ENCODE results near the gene ZNF575. TPM values are rescaled to one million over a fixed set of nuclear protein-coding genes. Genes with fewer than 3 reads are reported as not detected.
A peak's percentile ranks its signal among the peaks of the same experiment; 100 is the strongest.

Gene ZNF575
- total and polyA plus RNA-seq, 4 experiments from 2014 or later, result 2.1 to 11.8 (median 7.3) TPM

- Mint-ChIP-seq H3K4me3 (no peak overlapping the region), H3K36me3 (peaks cover 5 to 9% of the 10 kb centered on the region in 2 donors), H3K27me3 (no peaks in the 10 kb centered on the region), H3K4me1 (peaks cover 0 to 3% (median under 1%) of the 10 kb centered on the region in 4 donors), H3K9me3 (no peaks in the 10 kb centered on the region), H3K27ac (peak overlapping the region in 2 of 7 donors; percentile 58 to 72)
- H3K36me3 ChIP-seq (ENCODE audit: insufficient read depth, low read length), result peaks cover 6% of the 10 kb centered on the region
- POLR2A ChIA-PET (ENCODE audit: partially characterized antibody), result no interaction called here
- no peaks in the 10 kb centered on the region for H3K4me1 ChIP-seq (ENCODE audit: insufficient read depth, low read length)
- H3K4me3 ChIP-seq (ENCODE audit: low read length in 2 of 2), result no peak overlapping the region
- H3K27me3 ChIP-seq (ENCODE audit: insufficient read depth, low read length), result no peaks in the 10 kb centered on the region
- no peaks in the 10 kb centered on the region for H3K9me3 ChIP-seq (ENCODE audit: control insufficient read depth in 1 of 2, low read length in 2 of 2)
- no peak overlapping the region for H3K27ac ChIP-seq (ENCODE audit: low read depth, low read length)
- DNase-seq, result no peak
- CTCF ChIA-PET (ENCODE audit: partially characterized antibody), result interaction anchor here (0.7 to 3.8 kb wide), 3 partner anchors 30 to 43 kb away, joined by 3 to 18 read pairs (median 5); no protein-coding TSS in a partner anchor
- intact Hi-C loops (cut with micrococcal nuclease), result no loop called here
Observed at GRCh38 chr19:43489979-43490599, 42.9 kb upstream of the ZNF575 start.

DNA sequence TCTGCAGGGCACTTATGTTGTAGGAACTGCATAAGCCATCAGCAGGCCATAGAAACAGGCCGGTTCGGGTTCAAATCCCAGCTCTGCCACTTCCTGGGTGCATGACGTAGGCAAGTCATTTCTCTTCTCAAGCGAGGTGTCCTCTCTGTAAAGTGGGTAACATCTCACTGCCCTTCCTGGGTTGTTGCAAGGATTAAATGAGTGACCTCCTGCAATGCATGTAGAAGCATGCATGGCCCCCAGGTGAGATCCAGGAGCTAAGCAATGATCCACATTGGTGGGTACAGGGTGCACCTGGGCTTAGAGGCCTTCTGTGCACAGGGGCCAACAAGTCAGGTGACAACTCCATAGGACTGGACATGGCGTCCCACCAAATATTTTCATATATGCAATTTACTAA, 42.2 kb upstream of the ZNF575 start:
- Mint-ChIP-seq H3K4me3 (no peak overlapping the region), H3K9me3 (no peaks in the 10 kb centered on the region), H3K4me1 (peaks cover 0 to 4% (median under 1%) of the 10 kb centered on the region in 4 donors), H3K27ac (peak overlapping the region in 2 of 7 donors; percentile 22 to 57), H3K27me3 (no peaks in the 10 kb centered on the region), H3K36me3 (peaks cover 10 to 12% of the 10 kb centered on the region in 2 donors)
- Histone ChIP-seq H3K9me3 (ENCODE audit: control insufficient read depth in 1 of 2, low read length in 2 of 2) (no peaks in the 10 kb centered on the region), H3K27ac (ENCODE audit: low read depth, low read length) (no peak overlapping the region), H3K36me3 (ENCODE audit: insufficient read depth, low read length) (peaks cover 6% of the 10 kb centered on the region), H3K4me1 (ENCODE audit: insufficient read depth, low read length) (no peaks in the 10 kb centered on the region), H3K4me3 (ENCODE audit: low read length in 2 of 2) (no peak overlapping the region), H3K27me3 (ENCODE audit: insufficient read depth, low read length) (no peaks in the 10 kb centered on the region)
- CTCF ChIA-PET (ENCODE audit: partially characterized antibody), result interaction anchor here (0.7 to 3.8 kb wide), 3 partner anchors 29 to 43 kb away, joined by 3 to 18 read pairs (median 5); no protein-coding TSS in a partner anchor
- intact Hi-C loops (cut with micrococcal nuclease), result no loop called here
- no peak for DNase-seq
- POLR2A ChIA-PET (ENCODE audit: partially characterized antibody), result no interaction called here

GRCh38 chr19:43495082-43495481, 37.9 kb upstream of the ZNF575 start:
- Histone ChIP-seq H3K36me3 (ENCODE audit: insufficient read depth, low read length) (peaks cover 6% of the 10 kb centered on the region), H3K4me1 (ENCODE audit: insufficient read depth, low read length) (no peaks in the 10 kb centered on the region), H3K9me3 (ENCODE audit: control insufficient read depth in 1 of 2, low read length in 2 of 2) (no peaks in the 10 kb centered on the region), H3K4me3 (ENCODE audit: low read length in 2 of 2) (no peak overlapping the region), H3K27ac (ENCODE audit: low read depth, low read length) (no peak overlapping the region), H3K27me3 (ENCODE audit: insufficient read depth, low read length) (no peaks in the 10 kb centered on the region)
- intact Hi-C loops (cut with micrococcal nuclease), result no loop called here
- no peak for DNase-seq
- Mint-ChIP-seq H3K9me3 (no peaks in the 10 kb centered on the region), H3K27ac (peak overlapping the region in 1 of 7 donors; percentile 29), H3K4me3 (no peak overlapping the region), H3K27me3 (no peaks in the 10 kb centered on the region), H3K4me1 (peaks cover 2 to 9% (median 3%) of the 10 kb centered on the region in 4 donors), H3K36me3 (peaks cover 24 to 27% of the 10 kb centered on the region in 2 donors)
- ChIA-PET CTCF (ENCODE audit: partially characterized antibody) (interaction anchor here (1.1 kb wide), 1 partner anchor 48 kb away, joined by 3 read pairs; no protein-coding TSS in a partner anchor), POLR2A (ENCODE audit: partially characterized antibody) (interaction anchor here (1.4 kb wide), 2 partner anchors 9 to 48 kb away, joined by 3 to 10 read pairs; partner anchors contain the start of gene PHLDB3)

DNA sequence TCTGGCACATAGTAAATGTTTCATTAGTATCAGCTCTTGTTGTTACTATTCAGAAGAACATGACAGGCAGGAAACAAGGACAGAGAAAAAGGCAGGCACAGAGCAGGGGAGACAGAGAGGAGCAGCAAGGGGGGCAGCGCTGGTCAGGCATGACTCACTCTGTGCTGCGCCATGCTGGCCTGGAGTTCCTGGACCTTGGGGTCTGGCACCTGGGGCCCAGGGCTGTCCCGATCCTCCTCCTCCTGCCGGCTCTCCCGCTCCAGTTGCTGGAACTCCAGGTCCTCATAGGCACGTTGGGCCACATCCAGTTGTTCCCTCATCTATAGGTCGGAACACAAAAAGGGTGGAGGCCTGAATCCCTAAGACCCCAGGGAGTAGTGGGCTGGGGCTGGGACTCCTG, 36.0 kb upstream of the ZNF575 start:
- Histone ChIP-seq H3K9me3 (ENCODE audit: control insufficient read depth in 1 of 2, low read length in 2 of 2) (no peaks in the 10 kb centered on the region), H3K27ac (ENCODE audit: low read depth, low read length) (no peak overlapping the region), H3K27me3 (ENCODE audit: insufficient read depth, low read length) (no peaks in the 10 kb centered on the region), H3K36me3 (ENCODE audit: insufficient read depth, low read length) (peaks cover 6% of the 10 kb centered on the region), H3K4me3 (ENCODE audit: low read length in 2 of 2) (no peak overlapping the region), H3K4me1 (ENCODE audit: insufficient read depth, low read length) (no peaks in the 10 kb centered on the region)
- Mint-ChIP-seq H3K27me3 (no peaks in the 10 kb centered on the region), H3K4me1 (peaks cover 3 to 9% (median 7%) of the 10 kb centered on the region in 4 donors), H3K27ac (peak overlapping the region in 1 of 7 donors; percentile 38), H3K9me3 (no peaks in the 10 kb centered on the region), H3K36me3 (peaks cover 27% of the 10 kb centered on the region in 2 donors), H3K4me3 (peak overlapping the region in 1 of 8 donors; percentile 16)
- no peak for DNase-seq
- POLR2A ChIA-PET (ENCODE audit: partially characterized antibody), result no interaction called here
- intact Hi-C loops (cut with micrococcal nuclease), result no loop called here
- CTCF ChIA-PET (ENCODE audit: partially characterized antibody), result interaction anchor here (1.1 to 1.4 kb wide), 2 partner anchors 17 to 65 kb away, joined by 3 to 4 read pairs; no protein-coding TSS in a partner anchor

GRCh38 chr19:43498233-43498842, 34.6 kb upstream of the ZNF575 start:
- intact Hi-C loops (cut with micrococcal nuclease), result no loop called here
- CTCF ChIA-PET (ENCODE audit: partially characterized antibody), result interaction anchor here (2.0 kb wide), 1 partner anchor 51 kb away, joined by 6 read pairs; no protein-coding TSS in a partner anchor
- DNase-seq, result no peak
- POLR2A ChIA-PET (ENCODE audit: partially characterized antibody), result interaction anchor here (0.8 kb wide), 1 partner anchor 22 kb away, joined by 5 read pairs; no protein-coding TSS in a partner anchor
- no peak overlapping the region for H3K27ac ChIP-seq (ENCODE audit: low read depth, low read length)
- Mint-ChIP-seq H3K9me3 (no peaks in the 10 kb centered on the region), H3K27ac (peak overlapping the region in 3 of 7 donors; percentile 25 to 87 (median 54)), H3K36me3 (peaks cover 31 to 32% of the 10 kb centered on the region in 2 donors), H3K4me3 (peak overlapping the region in 1 of 8 donors; percentile 4), H3K27me3 (no peaks in the 10 kb centered on the region), H3K4me1 (peaks cover 8 to 23% (median 17%) of the 10 kb centered on the region in 4 donors)
- H3K4me3 ChIP-seq (ENCODE audit: low read length in 2 of 2), result no peak overlapping the region
- H3K27me3 ChIP-seq (ENCODE audit: insufficient read depth, low read length), result no peaks in the 10 kb centered on the region
- peaks cover 7% of the 10 kb centered on the region for H3K4me1 ChIP-seq (ENCODE audit: insufficient read depth, low read length)
- H3K9me3 ChIP-seq (ENCODE audit: control insufficient read depth in 1 of 2, low read length in 2 of 2), result no peaks in the 10 kb centered on the region
- peaks cover 6% of the 10 kb centered on the region for H3K36me3 ChIP-seq (ENCODE audit: insufficient read depth, low read length)

DNA sequence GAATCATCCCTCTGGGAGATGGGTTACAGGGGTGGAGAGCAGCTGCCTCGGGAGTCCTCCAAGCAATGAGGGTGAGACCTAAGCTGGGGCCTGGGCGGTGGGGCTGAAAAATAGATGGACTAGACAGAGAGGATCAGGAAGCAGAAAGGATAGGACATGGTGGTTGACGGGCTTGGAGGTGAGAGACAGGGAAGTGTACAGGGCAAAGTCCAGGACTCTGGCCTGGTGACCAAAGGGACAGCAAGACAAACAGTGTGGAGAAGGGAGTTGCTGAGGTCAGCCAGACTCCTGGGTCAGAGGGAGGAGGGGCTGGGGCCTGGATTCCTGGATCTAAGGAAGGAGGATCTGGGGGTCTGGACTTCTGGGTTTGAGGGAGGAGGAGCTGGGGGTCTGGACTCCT, 33.9 kb upstream of the ZNF575 start:
- CTCF ChIA-PET (ENCODE audit: partially characterized antibody), result interaction anchor here (2.0 kb wide), 1 partner anchor 52 kb away, joined by 6 read pairs; no protein-coding TSS in a partner anchor

More for the DNA sequence above, 33.9 kb upstream of the ZNF575 start:
- intact Hi-C loops (cut with micrococcal nuclease), result no loop called here
- peaks cover 10 to 30% (median 21%) of the 10 kb centered on the region in 4 donors for H3K4me1 Mint-ChIP-seq
- POLR2A ChIA-PET (ENCODE audit: partially characterized antibody), result interaction anchor here (0.8 kb wide), 1 partner anchor 22 kb away, joined by 5 read pairs; no protein-coding TSS in a partner anchor
- H3K27ac ChIP-seq (ENCODE audit: low read depth, low read length), result no peak overlapping the region
- H3K27me3 ChIP-seq (ENCODE audit: insufficient read depth, low read length), result no peaks in the 10 kb centered on the region
- H3K9me3 Mint-ChIP-seq, result no peaks in the 10 kb centered on the region
- H3K4me3 Mint-ChIP-seq, result peak overlapping the region in 1 of 8 donors; percentile 20
- no peak overlapping the region for H3K4me3 ChIP-seq (ENCODE audit: low read length in 2 of 2)
- peak overlapping the region in 6 of 7 donors; percentile 9 to 82 (median 44) for H3K27ac Mint-ChIP-seq
- DNase-seq, result no peak
- peaks cover 6% of the 10 kb centered on the region for H3K36me3 ChIP-seq (ENCODE audit: insufficient read depth, low read length)
- H3K4me1 ChIP-seq (ENCODE audit: insufficient read depth, low read length), result peaks cover 9% of the 10 kb centered on the region
- no peaks in the 10 kb centered on the region for H3K9me3 ChIP-seq (ENCODE audit: control insufficient read depth in 1 of 2, low read length in 2 of 2)
- H3K36me3 Mint-ChIP-seq, result peaks cover 32 to 37% of the 10 kb centered on the region in 2 donors
- H3K27me3 Mint-ChIP-seq, result no peaks in the 10 kb centered on the region

Measured in CD4-positive, alpha-beta memory T cell (primary cell).